GM19099 (cell line): ENCODE results near the gene SIL1.

Experiments used
- POLR2A ChIP-seq: IDR thresholded peaks from 3 replicates; pipeline ENCODE4 v1.6.1; 2011; ENCODE audit warnings: low read depth; ENCODE audit not compliant: insufficient read length; ENCODE audit errors: extremely low read depth

Gene SIL1

GRCh38 chr5:139075066-139076050 is 122.8 kb downstream of the SIL1 start:
- TF ChIP-seq POLR2A = no peak

- TF ChIP-seq POLR2A = no peak
Measured at GRCh38 chr5:139068494-139069151, 129.5 kb downstream of the SIL1 start.

DNA sequence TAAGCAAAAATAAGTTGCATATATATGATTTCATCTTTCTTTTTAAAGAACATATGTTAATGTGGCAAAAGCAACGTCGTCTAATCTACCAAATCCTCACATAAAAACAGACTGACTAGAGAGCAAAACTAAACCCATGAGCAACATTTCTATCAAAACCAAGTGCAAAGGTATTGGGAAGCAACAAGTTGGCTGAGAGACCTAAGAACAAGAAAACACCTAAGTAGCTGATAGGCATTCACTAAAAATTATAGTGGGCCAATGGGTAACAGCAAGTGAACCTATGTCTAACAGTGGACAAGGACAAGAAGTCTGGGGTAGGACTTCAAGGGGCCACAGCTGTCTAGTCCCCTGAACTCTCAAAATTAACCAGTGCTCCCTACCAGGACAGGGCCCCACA is 130.1 kb downstream of the SIL1 start:
- TF ChIP-seq POLR2A = no peak

GRCh38 chr5:139065306-139065705 is 132.9 kb downstream of the SIL1 start:
- TF ChIP-seq POLR2A = no peak

- TF ChIP-seq POLR2A = no peak
Measured at GRCh38 chr5:139064613-139065012, 133.6 kb downstream of the SIL1 start.

GRCh38 chr5:139063664-139064054 is 134.5 kb downstream of the SIL1 start:
- no peak for TF ChIP-seq POLR2A

- no peak for TF ChIP-seq POLR2A
Measured at GRCh38 chr5:139062910-139063663, 135.1 kb downstream of the SIL1 start.

GRCh38 chr5:139061856-139062255 is 136.3 kb downstream of the SIL1 start:
- TF ChIP-seq POLR2A = no peak

DNA sequence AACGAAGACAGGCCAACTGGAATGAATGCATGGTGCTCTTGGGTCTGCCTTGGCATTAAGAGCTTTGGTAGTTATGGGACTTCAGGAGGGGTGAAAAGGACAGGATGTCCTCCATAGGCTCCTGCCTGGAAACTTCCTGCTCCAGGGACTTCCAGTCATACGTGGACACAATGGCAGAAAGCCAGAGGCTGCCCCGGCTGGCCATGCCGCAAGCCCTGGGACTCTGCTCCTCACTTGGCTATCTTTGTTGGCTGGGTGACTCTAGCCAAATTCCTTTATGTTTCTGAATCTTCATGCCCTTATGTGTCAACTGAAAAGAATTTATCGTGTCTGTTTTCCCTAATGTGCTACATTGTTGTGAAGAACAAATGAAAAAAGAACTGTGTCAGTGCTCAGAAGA is 136.9 kb downstream of the SIL1 start:
- TF ChIP-seq POLR2A = no peak

GRCh38 chr5:139058121-139058520 is 140.0 kb downstream of the SIL1 start:
- TF ChIP-seq POLR2A = no peak

DNA sequence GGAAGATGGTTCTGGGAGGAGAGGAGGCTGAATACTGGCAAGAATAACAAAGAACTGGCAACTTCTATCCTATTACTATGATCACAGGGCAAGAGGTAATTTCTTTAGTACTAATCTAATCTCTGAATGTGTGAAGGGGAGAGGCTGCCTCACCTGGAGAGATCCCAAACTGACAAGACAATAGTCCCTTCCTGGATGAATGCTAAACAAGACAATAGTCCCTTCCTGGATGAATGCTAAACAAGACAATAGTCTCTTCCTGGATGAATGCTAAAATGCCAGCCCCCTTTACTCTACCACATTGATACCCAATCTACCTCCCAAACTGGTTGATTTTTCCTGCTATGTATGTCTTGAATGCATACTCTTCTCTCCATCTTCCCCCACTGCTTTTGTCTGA is 145.2 kb downstream of the SIL1 start:
- TF ChIP-seq POLR2A = no peak

- TF ChIP-seq POLR2A = no peak
Measured at GRCh38 chr5:139051392-139051791, 146.8 kb downstream of the SIL1 start.

DNA sequence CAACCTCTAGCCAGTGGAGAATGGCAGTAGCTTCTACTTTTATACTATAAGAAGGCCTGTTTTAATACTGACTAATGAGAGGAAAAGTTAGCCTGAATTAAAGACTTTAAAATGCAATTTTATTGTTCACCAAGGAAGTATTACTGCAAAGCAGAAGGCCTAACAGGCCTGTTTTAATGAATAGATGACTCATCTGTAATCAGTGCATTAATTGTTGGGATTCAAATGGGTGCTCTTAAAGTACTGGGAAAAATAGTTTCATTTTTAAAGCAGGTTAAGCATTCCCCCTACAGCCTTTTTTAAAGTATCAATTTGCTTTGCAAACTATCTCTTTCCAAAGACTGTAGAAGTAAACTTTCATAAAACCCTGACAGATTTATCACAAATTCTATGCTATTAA is 147.7 kb downstream of the SIL1 start:
- no peak for TF ChIP-seq POLR2A

- TF ChIP-seq POLR2A = no peak
Measured at GRCh38 chr5:139049780-139050179, 148.4 kb downstream of the SIL1 start.

DNA sequence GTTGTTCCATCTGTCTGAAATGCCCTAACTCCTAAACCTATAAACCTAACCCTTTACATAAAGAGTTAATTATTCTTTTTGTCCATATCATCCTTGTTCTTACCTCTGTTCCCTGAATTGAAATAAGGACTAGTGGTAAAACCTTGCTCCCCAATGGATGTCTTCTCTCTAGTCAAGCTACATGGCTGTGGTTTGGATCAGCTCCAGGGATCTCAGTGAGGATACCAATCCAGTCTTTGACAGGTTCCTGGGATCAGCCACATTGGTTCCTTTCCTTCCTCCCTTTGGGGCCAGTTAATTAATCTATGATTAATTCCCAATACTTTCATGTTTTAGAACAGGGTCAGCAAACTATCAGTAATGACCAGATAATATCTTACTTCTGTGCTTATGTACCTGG is 151.6 kb downstream of the SIL1 start:
- TF ChIP-seq POLR2A = no peak
